ENCODE measurements around the gene MRGPRX2.

The MRGPRX2 gene

DNA sequence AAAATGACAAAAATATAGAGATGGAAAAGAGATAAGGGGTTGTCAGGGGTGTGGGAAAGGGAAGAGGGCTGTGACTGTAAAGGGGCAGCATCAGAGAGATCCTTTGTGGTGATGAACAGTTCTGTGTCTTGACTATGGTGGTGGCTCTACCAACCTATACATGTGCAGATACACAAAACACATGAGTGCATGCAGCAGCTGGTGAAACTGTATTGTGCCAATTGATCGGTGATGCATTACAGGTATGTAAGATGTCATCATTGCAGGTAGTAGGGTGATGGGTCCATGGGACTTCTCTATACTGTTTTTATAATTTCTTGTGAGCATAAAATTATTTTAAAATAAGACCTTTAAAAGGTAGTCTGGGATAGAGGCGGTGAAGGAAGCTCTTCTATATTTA lies 32.3 kb upstream of the MRGPRX2 start:
- WGBS, 2 experiments, result 96 to 97% methylated on average over 2 of the region's 2 CpGs
- Histone ChIP-seq H3K27me3 (ENCODE audit: control insufficient read depth, insufficient read depth, low read length, poor library complexity, severe bottlenecking) (no peaks in the 10 kb centered on the region), H3K4me3 (ENCODE audit: insufficient read depth, low read depth, low read length) (no peak overlapping the region), H3K36me3 (ENCODE audit: control insufficient read depth, insufficient read depth, low read length) (no peaks in the 10 kb centered on the region), H3K9me3 (ENCODE audit: control insufficient read depth, low read length) (no peaks in the 10 kb centered on the region), H3K27ac (ENCODE audit: insufficient read depth, low read depth, low read length, poor library complexity, severe bottlenecking) (no peak overlapping the region), H3K4me1 (ENCODE audit: control insufficient read depth, insufficient read depth, low read length) (no peaks in the 10 kb centered on the region)

DNA sequence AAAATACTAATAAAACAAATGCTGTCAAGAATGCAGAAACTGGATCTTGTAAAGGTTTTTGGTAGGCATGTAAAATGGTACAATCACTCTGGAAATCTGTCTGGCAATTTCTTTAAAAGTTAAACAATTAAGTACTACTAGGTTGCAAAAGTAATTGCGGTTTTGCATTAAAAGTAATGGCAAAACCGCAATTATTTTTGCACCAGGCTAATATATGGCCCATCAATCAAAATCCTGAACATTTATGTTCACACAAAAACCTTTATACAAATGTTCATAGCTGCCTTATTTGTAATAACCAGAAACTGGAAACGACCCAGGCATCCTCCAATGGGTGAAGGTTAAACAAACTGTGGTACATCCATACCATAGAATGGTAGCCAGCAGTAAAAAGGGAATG lies 31.8 kb upstream of the MRGPRX2 start:
- Histone ChIP-seq H3K4me3 (ENCODE audit: insufficient read depth, low read depth, low read length) (no peak overlapping the region), H3K27ac (ENCODE audit: insufficient read depth, low read depth, low read length, poor library complexity, severe bottlenecking) (no peak overlapping the region), H3K9me3 (ENCODE audit: control insufficient read depth, low read length) (no peaks in the 10 kb centered on the region), H3K27me3 (ENCODE audit: control insufficient read depth, insufficient read depth, low read length, poor library complexity, severe bottlenecking) (no peaks in the 10 kb centered on the region), H3K36me3 (ENCODE audit: control insufficient read depth, insufficient read depth, low read length) (no peaks in the 10 kb centered on the region), H3K4me1 (ENCODE audit: control insufficient read depth, insufficient read depth, low read length) (no peaks in the 10 kb centered on the region)
- 79 to 81% methylated on average over 3 of the region's 3 CpGs for WGBS, 2 experiments

DNA sequence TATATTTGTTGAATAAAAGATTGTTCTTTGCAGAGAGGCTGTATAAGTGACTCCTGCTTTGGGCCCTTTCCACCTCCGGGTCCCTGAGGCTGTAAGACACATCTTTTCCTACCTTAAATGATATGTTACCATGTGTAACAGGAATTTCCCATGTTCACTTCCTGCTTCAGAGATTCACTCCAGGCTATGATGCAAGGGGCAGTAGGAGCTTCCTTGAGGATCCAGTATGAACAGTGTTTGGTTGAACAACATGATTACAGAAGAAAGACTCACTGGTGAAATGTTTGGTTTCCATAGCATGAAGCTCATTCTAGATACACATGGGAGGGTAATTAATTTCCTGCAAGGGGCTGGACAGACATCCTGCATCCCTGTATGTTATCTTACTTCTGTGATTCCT lies 30.8 kb upstream of the MRGPRX2 start:
- Histone ChIP-seq H3K36me3 (ENCODE audit: control insufficient read depth, insufficient read depth, low read length) (no peaks in the 10 kb centered on the region), H3K4me3 (ENCODE audit: insufficient read depth, low read depth, low read length) (no peak overlapping the region), H3K27ac (ENCODE audit: insufficient read depth, low read depth, low read length, poor library complexity, severe bottlenecking) (no peak overlapping the region), H3K9me3 (ENCODE audit: control insufficient read depth, low read length) (no peaks in the 10 kb centered on the region), H3K4me1 (ENCODE audit: control insufficient read depth, insufficient read depth, low read length) (no peaks in the 10 kb centered on the region), H3K27me3 (ENCODE audit: control insufficient read depth, insufficient read depth, low read length, poor library complexity, severe bottlenecking) (no peaks in the 10 kb centered on the region)
- WGBS, 2 experiments, result 83% methylated on average over 1 of the region's 1 CpG; no CpG with 5 or more reads in 1 of the 2 experiments

DNA sequence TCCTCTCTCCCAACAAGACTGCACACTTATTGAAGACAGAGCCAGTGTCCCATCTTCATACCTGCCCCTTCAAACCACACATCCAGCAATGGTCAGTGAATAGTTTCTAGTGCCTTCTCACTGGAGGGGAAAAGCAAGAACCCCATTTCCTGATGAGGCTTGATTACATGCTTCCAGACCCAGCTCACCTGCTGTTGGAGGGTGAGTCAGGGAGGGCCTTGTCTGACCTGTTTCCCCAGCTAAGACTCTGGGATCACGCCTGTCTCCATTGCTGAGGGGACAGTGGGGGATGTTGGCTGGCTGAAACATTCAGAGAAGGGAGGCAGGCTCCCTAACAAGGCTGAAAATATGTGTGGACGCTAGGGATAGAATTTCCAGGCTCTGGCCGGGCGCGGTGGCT lies 28.9 kb upstream of the MRGPRX2 start:
- Histone ChIP-seq H3K4me3 (ENCODE audit: insufficient read depth, low read depth, low read length) (no peak overlapping the region), H3K27me3 (ENCODE audit: control insufficient read depth, insufficient read depth, low read length, poor library complexity, severe bottlenecking) (no peaks in the 10 kb centered on the region), H3K9me3 (ENCODE audit: control insufficient read depth, low read length) (no peaks in the 10 kb centered on the region), H3K4me1 (ENCODE audit: control insufficient read depth, insufficient read depth, low read length) (no peaks in the 10 kb centered on the region), H3K27ac (ENCODE audit: insufficient read depth, low read depth, low read length, poor library complexity, severe bottlenecking) (no peak overlapping the region), H3K36me3 (ENCODE audit: control insufficient read depth, insufficient read depth, low read length) (no peaks in the 10 kb centered on the region)
- 88 to 94% methylated on average over 5 of the region's 5 CpGs for WGBS, 2 experiments

DNA sequence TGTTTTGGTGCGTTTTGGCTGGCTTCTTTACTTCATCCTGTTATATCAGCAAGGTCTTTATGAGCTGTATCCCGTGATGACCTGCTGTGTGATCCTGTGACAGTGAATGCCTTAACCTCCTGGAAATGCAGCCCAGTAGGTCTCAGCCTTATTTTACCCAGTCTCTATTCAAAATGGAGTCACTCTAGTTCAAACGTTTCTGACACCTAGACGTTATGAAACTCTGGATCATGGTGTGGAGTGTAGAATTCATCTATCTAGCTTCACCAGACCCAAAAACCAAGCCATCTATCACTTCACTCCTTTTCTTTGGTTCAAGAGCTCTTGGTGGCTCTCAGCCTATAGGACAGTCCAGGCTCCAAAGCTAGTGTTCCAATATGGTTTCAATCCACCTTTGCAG lies 28.3 kb upstream of the MRGPRX2 start:
- no peaks in the 10 kb centered on the region for H3K9me3 ChIP-seq (ENCODE audit: control insufficient read depth, low read length)
- H3K27me3 ChIP-seq (ENCODE audit: control insufficient read depth, insufficient read depth, low read length, poor library complexity, severe bottlenecking), result no peaks in the 10 kb centered on the region
- H3K27ac ChIP-seq (ENCODE audit: insufficient read depth, low read depth, low read length, poor library complexity, severe bottlenecking), result no peak overlapping the region
- 91 to 93% methylated on average over 2 to 4 of the region's 4 CpGs for WGBS, 2 experiments
- no peaks in the 10 kb centered on the region for H3K4me1 ChIP-seq (ENCODE audit: control insufficient read depth, insufficient read depth, low read length)
- H3K36me3 ChIP-seq (ENCODE audit: control insufficient read depth, insufficient read depth, low read length), result no peaks in the 10 kb centered on the region
- H3K4me3 ChIP-seq (ENCODE audit: insufficient read depth, low read depth, low read length), result no peak overlapping the region

DNA sequence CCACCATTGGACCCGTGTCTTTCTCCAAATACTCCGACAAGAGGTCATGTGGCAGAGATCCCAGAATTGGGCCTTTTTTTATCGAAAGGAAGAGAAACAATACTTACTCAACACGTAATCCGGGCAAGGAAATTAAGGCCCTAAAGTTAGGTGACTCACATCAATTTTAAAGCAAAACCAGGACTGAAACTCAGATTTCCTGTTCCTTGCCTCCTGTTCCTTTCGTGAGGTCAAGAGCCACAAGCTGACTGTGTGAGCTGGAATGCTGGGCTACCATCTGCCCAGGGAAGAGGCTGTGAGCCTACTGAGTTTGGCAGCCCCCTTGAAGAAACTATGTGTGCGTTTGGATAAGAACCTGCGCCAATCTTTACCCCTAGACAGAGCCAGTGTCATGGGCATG lies 27.1 kb upstream of the MRGPRX2 start:
- Histone ChIP-seq H3K4me3 (ENCODE audit: insufficient read depth, low read depth, low read length) (no peak overlapping the region), H3K27me3 (ENCODE audit: control insufficient read depth, insufficient read depth, low read length, poor library complexity, severe bottlenecking) (no peaks in the 10 kb centered on the region), H3K4me1 (ENCODE audit: control insufficient read depth, insufficient read depth, low read length) (no peaks in the 10 kb centered on the region), H3K27ac (ENCODE audit: insufficient read depth, low read depth, low read length, poor library complexity, severe bottlenecking) (no peak overlapping the region), H3K36me3 (ENCODE audit: control insufficient read depth, insufficient read depth, low read length) (no peaks in the 10 kb centered on the region), H3K9me3 (ENCODE audit: control insufficient read depth, low read length) (no peaks in the 10 kb centered on the region)
- WGBS, 2 experiments, result 91 to 93% methylated on average over 8 of the region's 8 CpGs

DNA sequence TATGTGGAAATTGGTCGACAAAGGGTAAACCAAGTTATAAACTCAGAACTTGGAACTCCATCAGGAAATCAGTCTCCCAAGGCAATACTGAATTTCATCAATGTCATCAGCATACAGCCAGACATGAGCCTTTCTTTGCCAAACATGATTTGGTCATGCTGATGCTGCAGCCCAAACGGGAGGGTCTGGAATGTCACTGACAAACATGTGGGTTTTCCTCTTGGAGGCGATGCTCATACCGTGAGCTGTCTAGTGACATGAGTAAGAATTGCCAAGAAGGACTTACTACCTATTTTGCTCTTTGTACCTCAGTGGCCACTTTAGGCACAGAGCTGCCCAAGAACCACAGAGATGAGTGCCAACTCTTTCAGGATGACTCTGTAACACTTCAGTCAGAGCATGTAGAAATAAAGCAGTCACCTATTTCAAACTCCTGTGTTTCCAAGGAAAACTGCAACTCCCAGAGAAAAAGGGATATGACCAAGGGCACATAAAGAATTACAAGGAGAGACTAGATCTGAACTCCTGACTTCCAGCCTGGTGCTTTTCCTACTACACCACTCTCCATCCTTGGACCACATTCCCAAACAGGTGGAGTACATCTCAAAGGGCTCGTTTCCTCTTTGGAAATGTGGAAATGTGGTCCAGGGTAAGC lies 24.3 kb upstream of the MRGPRX2 start:
- Histone ChIP-seq H3K9me3 (ENCODE audit: control insufficient read depth, low read length) (no peaks in the 10 kb centered on the region), H3K27ac (ENCODE audit: insufficient read depth, low read depth, low read length, poor library complexity, severe bottlenecking) (no peak overlapping the region), H3K4me1 (ENCODE audit: control insufficient read depth, insufficient read depth, low read length) (no peaks in the 10 kb centered on the region), H3K27me3 (ENCODE audit: control insufficient read depth, insufficient read depth, low read length, poor library complexity, severe bottlenecking) (no peaks in the 10 kb centered on the region), H3K4me3 (ENCODE audit: insufficient read depth, low read depth, low read length) (no peak overlapping the region), H3K36me3 (ENCODE audit: control insufficient read depth, insufficient read depth, low read length) (no peaks in the 10 kb centered on the region)
- 89 to 91% methylated on average over 4 of the region's 5 CpGs for WGBS, 2 experiments

DNA sequence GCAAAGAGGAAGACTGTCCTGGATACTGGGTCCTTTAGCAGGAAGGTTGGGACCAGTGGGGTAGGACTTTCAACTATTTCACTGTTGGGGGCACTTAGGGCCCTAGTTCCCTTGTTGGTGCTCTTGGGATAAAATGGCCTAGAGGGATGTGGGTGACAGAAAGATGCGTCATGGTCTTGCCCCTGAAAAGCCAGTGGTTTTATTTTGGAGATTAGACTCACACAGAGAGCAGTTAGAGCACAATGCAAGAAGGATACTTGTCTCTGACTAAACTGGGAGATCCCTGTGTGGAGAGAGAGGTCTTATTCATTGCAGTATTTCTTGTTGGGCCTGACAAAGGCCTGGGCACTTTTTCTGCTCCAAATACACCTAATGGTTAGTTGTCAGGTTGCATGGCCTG lies 22.6 kb upstream of the MRGPRX2 start:
- no peak overlapping the region for H3K27ac ChIP-seq (ENCODE audit: insufficient read depth, low read depth, low read length, poor library complexity, severe bottlenecking)
- H3K27me3 ChIP-seq (ENCODE audit: control insufficient read depth, insufficient read depth, low read length, poor library complexity, severe bottlenecking), result no peaks in the 10 kb centered on the region
- no peaks in the 10 kb centered on the region for H3K36me3 ChIP-seq (ENCODE audit: control insufficient read depth, insufficient read depth, low read length)
- no peaks in the 10 kb centered on the region for H3K4me1 ChIP-seq (ENCODE audit: control insufficient read depth, insufficient read depth, low read length)
- WGBS, 2 experiments, result 90 to 92% methylated on average over 1 of the region's 1 CpG
- no peak overlapping the region for H3K4me3 ChIP-seq (ENCODE audit: insufficient read depth, low read depth, low read length)
- no peaks in the 10 kb centered on the region for H3K9me3 ChIP-seq (ENCODE audit: control insufficient read depth, low read length)

DNA sequence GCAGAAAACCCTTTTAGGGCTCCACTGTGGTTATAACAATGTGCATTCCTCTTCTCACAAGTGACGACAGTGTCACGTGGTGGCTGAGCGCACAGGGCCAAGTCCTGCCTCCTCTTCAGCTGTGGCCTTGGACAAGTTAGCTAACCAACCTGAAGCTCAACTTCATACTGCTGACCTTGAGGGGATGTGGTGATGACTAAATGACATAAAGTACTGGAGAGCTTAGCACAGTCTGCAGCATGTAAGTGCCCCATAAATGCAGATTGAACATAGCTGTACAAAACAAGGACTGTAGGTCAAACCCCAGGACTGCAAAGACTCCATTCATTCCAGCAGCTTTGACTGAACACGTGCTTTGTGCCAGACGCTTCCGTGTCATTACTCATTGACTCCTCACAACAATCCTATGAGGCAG lies 20.1 kb upstream of the MRGPRX2 start:
- no peaks in the 10 kb centered on the region for H3K9me3 ChIP-seq (ENCODE audit: control insufficient read depth, low read length)
- H3K27ac ChIP-seq (ENCODE audit: insufficient read depth, low read depth, low read length, poor library complexity, severe bottlenecking), result no peak overlapping the region
- 89 to 94% methylated on average over 6 of the region's 6 CpGs for WGBS, 2 experiments
- no peaks in the 10 kb centered on the region for H3K4me1 ChIP-seq (ENCODE audit: control insufficient read depth, insufficient read depth, low read length)
- no peak overlapping the region for H3K4me3 ChIP-seq (ENCODE audit: insufficient read depth, low read depth, low read length)
- no peaks in the 10 kb centered on the region for H3K36me3 ChIP-seq (ENCODE audit: control insufficient read depth, insufficient read depth, low read length)
- H3K27me3 ChIP-seq (ENCODE audit: control insufficient read depth, insufficient read depth, low read length, poor library complexity, severe bottlenecking), result no peaks in the 10 kb centered on the region

DNA sequence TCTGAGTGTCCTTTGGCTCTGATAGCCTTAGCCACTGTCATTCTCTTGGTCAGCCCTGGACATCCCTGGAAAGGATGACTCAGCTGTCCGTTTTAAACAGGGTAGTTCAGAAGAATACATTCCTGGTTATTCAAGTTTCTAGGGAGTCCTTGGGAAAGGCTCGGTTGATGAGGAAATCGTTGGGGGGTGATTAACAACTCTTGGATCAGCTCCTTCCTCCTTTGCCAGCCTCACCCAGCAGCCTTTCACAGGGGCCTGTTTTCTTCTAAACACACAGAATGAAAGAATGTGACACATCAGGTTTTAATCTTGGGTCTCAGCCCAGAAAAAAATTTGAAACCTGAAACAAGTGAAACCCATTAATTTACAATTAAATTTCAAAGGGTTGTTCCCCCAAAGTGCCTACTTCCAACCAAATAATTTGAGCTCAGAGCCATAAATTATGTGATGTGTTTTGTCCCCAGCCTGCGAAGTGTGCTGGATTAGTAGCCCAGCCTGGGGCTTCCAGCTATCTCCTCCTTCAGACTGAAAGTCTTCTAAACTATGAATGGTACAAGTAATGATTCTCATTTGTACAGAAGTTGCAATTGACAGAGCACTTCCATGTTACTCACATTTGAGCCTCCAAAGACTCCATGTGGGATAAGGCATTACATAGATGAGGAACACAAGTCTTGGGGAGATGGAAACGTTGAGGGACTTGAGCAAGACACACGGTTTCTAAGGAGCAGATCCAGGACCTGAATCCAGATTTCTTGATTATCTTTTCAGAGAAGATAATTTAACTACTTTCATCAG lies 19.3 kb upstream of the MRGPRX2 start:
- H3K4me1 ChIP-seq (ENCODE audit: control insufficient read depth, insufficient read depth, low read length), result no peaks in the 10 kb centered on the region
- no peaks in the 10 kb centered on the region for H3K9me3 ChIP-seq (ENCODE audit: control insufficient read depth, low read length)
- H3K36me3 ChIP-seq (ENCODE audit: control insufficient read depth, insufficient read depth, low read length), result no peaks in the 10 kb centered on the region
- H3K27me3 ChIP-seq (ENCODE audit: control insufficient read depth, insufficient read depth, low read length, poor library complexity, severe bottlenecking), result no peaks in the 10 kb centered on the region
- WGBS, 2 experiments, result 86 to 90% methylated on average over 6 of the region's 6 CpGs
- H3K4me3 ChIP-seq (ENCODE audit: insufficient read depth, low read depth, low read length), result no peak overlapping the region
- no peak overlapping the region for H3K27ac ChIP-seq (ENCODE audit: insufficient read depth, low read depth, low read length, poor library complexity, severe bottlenecking)
